GM18499 (cell line): ENCODE results near the gene SNX21.
"Not testable (repeated sequence)": the region's sequence is repeated elsewhere in the genome, so short reads cannot be mapped to it uniquely, and the experiment has no call there.

ENCODE experiments used
- ATAC-seq: cut with Tn5 transposase; IDR thresholded peaks from one replicate; pipeline ENCODE4 v1.9.1; 2021; ENCODE audit warnings: moderate number of reproducible peaks; ENCODE audit not compliant: insufficient read depth, unreplicated experiment

SNX21 gene, protein sequence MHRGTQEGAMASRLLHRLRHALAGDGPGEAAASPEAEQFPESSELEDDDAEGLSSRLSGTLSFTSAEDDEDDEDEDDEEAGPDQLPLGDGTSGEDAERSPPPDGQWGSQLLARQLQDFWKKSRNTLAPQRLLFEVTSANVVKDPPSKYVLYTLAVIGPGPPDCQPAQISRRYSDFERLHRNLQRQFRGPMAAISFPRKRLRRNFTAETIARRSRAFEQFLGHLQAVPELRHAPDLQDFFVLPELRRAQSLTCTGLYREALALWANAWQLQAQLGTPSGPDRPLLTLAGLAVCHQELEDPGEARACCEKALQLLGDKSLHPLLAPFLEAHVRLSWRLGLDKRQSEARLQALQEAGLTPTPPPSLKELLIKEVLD

DNA sequence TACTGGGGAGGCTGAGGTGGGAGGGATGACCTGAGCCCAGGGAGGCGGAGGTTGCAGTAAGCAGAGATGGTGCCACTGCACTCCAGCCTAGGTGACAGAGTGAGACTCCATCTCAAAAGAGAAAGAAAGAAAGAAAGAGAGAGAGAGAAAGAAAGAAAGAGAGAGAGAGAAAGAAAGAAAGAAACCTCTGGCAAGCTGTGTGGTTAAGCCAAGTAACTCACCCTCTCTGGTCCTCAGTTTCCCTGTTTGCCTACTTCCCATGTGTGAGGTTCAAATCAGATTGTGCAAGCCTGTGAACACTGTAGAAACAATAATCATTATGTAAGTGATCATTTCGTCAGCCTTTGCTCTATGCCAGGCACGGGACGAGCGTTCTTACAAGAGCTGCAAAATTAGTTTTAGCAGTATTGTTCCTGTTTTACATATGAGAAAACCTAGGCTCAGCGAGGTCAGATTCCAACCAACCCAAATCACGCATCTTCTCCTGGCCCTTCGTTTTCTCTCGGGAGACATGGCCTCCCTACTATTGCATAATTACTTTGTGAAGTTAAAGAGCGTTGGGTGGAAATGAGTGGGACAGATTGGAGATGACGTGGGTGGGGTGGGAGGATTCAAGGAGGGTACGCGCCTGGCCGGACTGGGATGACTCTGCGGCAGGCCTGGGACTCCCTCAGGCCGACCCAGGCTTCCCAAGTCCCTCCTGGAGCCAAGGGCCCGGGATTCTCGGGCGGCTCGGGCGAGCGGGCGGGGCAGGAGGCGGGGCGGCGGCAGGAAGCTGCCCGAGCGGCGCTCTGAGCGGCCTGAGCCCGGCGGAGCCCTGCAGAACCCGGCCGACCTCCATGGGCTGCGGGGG, at the start of gene SNX21:
Gene SNX21 (plus strand): TSS at position 770 of the 853 bp plus-strand sequence. CDS start 121 bp downstream, outside the sequence.
- ATAC-seq: no peak

DNA sequence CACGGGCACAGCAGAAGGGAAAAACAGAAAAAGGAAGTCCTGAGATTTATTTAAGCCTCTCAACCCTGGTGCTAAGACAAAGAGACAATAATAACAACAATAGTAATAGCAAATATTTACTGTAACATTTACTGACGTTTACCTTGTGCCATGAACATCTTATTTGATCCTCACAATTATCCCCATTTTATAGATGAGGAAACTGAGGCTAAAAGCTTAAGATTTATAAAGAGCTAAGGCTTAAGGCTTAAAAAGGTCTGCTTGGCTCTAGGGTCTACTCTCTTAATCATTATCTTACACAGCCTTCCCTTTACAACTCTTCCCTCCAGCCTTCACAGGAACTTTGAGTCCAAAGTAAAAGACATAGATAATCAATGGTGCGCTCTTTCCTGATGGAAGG, 45.2 kb upstream of the SNX21 start:
- no peak for ATAC-seq

DNA sequence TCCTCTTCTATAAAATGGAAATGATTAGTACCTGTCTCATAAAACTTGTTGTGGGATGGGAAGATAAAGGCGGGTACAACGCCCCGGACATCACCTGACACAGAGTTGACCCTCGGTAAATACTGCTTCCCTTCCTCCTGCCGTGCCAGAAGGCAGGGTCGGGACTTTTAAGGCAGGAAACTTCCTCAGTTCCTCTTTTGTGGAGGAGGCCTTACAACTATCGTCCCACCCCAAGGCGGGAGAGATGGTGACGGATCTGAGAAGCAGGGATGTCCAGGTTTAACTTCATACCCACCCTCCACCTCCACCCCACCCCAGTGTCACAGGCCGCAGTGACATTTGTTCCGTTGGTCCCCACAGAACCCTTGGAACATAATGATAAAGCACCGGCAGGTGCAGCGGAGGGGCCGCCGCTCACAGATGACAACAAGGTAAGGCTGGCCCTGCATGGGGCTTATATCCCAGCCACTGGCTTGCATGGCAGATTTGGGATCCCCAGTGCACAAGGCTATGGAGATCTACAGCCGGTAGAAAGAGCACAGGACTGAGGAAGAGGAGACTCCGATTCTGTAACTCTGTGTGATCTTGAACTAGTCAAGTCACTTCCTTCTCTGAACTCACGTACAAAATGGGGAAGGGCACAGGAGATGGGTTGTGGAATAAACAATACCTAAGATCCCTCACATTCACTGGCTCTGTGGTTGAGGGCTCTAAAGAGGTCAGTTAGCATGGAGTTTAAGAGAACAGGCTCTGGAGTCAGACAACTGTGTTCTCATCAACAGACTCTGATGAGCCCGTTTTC, 41.1 kb upstream of the SNX21 start:
- peak; percentile 17 for ATAC-seq

DNA sequence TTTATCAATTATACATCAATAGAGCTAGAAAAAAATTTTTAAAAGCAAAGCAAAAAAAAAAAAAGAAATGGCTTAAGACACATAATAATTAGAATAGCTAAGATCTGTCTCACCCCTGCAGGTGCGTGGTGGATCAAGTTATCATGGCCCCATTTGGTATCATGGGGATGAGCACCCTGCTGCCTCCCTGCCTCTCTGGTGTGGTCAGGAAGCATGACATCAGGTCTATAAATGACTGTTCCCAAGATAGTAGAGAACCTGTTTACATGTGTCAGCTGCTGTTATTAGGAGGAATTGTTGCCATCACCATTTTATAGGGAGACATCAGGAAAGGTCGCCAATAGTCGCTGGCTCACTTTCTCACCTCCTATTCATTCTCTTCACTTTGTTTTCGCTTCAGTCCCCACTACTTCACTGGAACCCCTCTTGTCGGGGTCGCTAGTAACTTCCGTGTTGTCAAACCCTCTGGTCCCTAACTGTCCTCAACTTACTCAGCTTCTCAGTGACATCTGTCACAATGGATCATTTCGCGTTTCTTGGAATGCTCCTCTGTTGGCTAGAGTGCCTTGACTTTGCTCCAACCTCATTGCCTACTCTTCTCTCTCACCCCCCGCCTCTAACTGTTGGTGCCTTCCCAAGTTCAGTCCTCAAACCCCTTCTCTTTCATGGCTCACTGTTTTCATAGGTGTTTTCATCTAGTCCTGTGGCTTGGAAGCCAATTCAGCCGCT, 37.1 kb upstream of the SNX21 start:
- no peak for ATAC-seq

DNA sequence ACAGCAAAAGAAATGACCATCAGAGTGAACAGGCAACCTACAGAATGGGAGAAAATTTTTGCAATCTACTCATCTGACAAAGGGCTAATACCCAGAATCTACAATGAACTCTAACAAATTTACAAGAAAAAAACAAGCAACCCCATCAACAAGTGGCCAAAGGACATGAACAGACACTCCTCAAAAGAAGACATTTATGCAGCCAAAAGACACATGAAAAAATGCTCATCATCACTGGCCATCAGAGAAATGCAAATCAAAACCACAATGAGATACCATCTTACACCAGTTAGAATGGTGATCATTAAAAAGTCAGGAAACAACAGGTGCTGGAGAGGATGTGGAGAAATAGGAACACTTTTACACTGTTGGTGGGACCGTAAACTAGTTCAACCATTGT, 36.1 kb upstream of the SNX21 start:
- not testable (repeated sequence) for ATAC-seq

DNA sequence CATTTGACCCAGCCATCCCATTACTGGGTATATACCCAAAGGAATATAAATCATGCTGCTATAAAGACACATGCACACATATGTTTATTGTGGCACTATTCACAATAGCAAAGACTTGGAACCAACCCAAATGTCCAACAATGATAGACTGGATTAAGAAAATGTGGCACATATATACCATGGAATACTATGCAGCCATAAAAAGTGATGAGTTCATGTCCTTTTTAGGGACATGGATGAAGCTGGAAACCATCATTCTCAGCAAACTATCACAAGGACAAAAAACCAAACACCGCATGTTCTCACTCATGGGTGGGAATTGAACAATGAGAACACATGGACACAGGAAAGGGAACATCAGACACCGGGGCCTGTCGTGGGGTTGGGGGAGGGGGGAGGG, 35.6 kb upstream of the SNX21 start:
- ATAC-seq: not testable (repeated sequence)

DNA sequence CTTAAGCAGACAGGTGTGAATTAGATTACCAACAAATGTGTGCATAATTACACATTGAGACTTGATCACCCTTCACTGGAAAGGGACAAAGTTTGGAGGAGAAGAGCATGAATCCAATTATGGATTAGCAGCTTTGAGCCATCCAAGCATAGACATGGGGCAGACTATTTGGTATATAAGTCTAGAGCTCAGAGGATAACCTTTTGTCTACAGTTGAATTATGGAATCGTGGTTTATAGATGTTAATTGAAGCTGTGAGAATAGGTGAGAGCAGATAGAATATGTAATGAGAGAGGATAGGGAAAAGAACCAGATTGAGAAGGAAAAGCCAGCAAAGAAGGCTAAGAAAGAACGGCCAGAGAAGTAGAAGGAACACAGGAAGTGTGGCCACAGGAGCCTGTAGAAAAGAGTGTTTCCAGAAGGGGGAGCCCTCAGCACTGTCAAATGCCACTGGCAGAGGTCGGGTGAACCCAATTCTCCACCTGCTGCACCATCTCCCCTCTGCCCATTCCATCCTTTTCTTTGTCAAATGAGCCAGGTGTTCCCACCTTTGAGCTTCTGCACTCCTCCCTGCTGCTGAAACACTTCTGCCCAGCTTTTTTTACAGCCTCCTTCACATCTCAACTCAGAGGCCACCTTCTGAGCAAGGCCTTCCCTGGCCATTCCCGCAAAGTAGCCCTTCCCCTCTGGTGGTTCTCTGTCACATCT, 34.5 kb upstream of the SNX21 start:
- ATAC-seq: no peak

DNA sequence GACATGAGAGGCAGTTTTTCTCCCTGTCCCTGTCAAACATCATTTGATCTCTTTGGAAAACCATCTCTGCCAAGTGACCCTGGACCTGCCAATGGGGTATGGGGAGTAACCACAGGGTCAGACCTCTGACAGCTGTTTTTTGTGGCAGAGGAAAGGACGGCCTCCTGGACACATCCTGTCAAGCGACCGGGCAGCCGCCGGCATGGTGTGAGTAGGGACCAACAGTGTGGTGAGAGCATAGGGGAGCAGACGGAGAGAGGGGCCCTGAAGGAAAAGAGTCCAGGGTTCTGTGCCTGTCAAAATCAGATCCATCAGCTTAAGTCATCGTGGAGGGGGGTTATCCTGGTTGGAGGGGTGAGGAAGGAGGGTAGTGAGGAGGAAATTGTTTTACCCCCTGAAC, 31.7 kb upstream of the SNX21 start:
- ATAC-seq: no peak

DNA sequence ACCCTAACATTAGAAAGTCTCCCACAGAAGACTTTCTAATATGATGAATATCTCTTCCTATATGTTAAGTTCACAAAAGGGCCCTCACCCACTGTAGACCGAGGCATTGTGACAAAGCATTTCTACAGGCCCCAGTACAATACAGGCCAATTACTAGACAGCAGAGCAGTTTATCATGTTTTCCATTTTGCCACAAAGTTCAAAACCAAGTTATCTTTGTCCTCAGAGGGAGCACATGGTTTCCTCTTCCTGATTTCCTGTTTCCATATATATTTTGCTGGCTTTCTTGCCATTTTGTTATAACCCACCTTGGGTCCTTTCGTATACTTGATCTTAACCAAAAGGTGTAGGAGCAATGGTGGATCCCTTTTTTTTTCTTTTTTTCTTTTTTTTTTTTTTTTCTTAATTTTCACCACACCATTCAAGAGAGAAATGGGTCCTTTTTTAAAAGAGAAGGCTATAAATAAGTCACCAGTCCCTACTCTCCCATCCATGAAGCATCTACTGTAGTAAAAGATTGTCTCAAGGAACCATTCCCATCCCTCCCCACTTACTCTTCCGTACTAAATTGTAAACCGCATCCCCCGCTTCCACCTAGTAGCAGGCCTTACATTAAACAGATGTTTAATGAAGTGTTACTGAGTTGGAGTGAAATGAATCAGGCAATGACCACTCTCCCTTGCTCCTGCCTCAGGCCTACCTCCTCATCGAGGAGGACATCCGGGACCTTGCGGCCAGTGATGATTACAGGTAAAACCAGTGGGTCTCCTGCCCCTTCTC, 23.2 kb upstream of the SNX21 start:
- ATAC-seq: no peak

DNA sequence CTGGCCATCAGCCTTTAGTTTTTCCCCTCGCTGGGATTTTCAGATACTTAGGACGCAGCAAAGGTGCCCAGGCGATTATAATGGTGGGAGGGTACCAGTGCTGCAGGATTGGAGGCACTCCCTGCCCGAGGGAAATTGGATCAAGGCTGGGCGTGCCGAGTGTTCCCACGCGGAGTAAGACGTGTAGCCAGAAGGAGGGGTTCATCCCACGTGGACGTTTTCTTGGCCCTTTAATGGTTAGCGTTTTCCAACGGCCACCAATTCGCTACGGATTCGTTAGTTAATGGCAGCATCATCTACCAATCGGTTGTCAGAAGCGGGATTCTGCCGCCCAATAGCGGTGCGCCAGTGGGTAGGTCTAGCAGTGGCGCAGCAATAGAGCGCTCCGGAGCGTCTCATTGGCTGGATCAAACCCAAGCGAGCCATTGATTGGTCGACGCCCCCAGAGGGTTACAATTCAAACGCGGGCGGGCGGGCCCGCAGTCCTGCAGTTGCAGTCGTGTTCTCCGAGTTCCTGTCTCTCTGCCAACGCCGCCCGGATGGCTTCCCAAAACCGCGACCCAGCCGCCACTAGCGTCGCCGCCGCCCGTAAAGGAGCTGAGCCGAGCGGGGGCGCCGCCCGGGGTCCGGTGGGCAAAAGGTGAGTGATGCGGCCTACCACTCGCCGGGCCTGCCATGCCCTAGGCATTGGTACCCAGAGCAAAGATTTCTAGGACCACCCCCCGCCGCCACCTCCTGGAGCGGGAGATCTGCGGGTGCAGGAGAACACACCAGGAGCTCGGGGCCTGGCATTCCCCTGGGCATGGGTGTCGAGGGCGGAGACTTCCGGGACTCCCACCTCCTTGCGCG, 21.2 kb upstream of the SNX21 start, which contains the start of gene UBE2C:
Gene UBE2C (plus strand): TSS at position 488 of the 849 bp plus-strand sequence. CDS start 52 bp downstream, at position 540.
- peak; percentile 96 for ATAC-seq

DNA sequence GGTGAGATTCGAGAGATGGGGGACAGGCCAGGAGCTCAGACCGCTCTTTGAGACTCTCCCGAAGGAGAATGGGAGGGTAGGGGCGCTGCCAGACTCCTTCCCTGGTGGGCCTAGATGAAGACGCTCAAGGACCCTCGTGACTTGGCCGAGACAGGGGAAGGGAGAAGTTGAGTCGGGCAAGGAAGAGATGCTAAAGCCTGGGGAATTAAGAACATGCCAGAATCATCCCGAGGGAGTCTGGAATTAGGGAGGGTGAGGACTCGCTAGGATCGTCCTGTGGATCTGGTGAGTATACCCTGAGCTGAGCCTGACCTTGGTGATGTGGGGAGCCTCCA, 20.6 kb upstream of the SNX21 start:
- ATAC-seq: no peak

DNA sequence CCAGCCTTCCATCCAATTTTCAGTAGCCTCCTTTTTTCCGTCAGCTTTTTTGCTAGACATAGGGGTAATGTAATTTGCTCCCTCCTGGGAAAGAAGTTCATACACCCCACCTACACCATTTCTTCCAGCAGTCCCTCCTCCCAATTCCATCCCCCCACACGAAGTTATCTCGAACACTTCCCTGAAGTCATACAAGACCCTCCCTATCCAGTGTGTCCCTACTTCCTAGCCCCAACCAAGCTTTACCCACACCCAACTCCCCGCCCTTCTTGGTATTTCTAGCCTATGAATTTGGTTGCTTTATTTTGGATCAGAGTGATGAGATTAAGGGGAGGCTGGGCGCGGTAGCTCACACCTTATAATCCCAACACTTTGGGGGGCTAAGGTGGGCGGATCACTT, 20.1 kb upstream of the SNX21 start:
- ATAC-seq: no peak

DNA sequence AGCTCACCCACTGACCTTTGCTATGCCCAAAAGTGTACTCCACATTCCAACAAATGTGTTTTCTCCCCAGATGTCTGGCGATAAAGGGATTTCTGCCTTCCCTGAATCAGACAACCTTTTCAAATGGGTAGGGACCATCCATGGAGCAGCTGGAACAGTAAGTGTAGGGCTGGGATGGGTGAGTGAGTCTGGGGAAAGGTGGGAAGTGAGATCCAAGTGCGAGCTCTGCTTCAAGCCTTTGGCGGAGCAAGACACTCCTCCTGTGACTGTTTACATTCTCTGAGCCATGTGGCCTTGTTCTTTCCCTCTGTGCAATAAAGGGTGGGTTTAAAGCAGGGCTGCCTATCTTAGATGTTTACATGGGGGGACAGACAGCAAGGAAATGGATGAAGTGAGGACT, 19.3 kb upstream of the SNX21 start:
- no peak for ATAC-seq

DNA sequence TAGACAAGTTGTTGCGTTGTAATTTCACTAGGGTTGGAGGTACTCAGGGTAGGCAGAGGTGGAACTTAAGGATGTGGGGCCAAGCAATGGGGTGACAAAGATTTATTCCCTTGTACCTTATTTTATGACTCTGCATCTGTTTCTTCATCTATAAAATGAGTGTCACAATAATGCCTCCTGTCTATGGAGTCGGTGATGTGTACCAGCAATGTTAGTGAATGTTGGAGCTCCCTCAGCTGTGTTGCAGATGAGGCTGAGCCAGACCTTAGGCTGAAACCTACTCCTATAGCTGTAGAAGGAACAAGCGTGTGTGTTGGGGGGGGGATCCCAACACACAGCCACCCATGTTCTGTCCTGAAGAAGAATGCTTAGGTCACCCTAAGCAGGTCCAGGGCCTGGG, 16.6 kb upstream of the SNX21 start:
- no peak for ATAC-seq

DNA sequence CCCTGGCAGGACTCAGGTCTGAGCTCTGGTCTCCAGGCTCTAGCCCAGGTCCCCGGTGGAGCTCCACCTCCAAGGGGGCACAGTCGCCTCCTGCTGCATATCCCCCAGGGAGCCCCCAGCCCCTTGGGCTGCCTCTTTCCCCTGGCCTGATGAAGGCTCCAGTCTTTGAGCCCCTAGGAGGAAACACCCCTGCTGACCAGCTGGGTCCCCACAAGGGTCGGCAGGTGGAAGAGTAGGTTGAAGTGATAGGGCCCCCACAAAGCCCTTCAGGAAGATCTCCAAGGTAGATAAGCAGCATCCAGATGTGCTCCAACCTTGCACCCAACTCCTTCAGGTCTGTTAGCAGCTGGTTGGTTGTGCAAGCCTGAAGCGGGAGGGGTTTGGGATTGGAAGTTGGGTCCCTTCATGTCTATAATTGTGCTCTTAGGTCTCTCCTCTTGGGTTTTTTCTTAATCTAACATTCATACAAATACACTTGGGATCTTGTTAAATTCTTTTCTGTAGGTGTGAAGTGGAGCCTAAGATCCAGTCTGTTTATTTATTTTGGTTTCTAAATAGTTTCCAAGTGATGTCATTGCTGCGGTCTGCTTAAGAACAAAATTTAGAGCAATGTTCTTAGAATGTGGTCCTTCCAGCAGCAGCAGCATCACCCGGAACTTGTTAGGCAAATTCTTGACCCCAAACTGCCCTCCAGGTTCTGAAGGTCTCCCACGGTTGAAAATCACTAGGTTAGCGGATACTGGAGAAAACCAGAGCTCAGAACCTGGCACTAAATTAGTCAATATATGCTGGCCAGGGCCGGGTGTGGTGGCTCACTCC, 16.0 kb upstream of the SNX21 start:
- no peak for ATAC-seq

DNA sequence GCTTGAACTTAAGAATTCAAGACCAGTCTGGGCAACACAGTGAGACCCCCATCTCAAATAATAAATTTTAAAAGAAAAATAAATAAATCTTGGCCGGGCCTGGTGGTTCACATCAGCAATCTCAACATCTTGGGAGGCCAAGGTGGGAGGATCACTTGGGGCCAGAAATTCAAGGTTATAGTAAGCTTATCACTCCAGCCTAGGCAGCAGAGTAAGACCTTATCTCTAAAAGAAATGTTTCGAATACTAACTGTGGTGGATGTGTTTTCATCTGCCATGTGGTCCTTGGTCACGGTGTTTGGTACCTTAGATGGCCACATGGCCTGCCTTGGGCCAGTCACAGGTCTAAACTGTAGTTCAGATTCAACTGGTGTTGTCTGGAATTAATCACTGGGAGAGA, 15.4 kb upstream of the SNX21 start:
- ATAC-seq: no peak

DNA sequence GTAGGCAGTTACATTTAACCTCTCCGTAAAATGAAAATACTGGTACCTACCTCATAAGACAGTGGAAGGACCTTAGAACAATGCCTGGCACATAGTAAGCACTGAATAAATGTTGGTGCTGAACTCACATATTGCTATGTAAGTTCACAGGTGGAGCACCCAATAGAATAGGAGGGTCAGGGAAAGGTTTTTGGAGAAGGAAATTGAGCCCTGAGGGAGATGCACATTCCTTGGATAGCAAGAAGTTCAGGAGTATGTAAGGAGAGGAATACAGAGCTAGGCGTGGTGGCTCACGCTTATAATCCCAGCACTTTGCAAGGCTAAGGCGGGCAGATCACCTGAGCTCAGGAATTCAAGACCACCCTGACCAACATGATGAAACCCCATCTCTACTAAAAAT, 14.1 kb upstream of the SNX21 start:
- no peak for ATAC-seq
